Measurements from ENCODE around the gene ITPR1.

ITPR1 gene

GRCh38 chr3:4745235-4745610 is 252.1 kb downstream of the ITPR1 start:
- DNase-seq (ENCODE audit: insufficient read length, low spot score) (no peak), FAIRE-seq (no peak)
- no peak for TF ChIP-seq CTCF (IDR thresholded peaks at IDR 0.05; ENCODE audit: insufficient read depth, missing control alignments)

DNA sequence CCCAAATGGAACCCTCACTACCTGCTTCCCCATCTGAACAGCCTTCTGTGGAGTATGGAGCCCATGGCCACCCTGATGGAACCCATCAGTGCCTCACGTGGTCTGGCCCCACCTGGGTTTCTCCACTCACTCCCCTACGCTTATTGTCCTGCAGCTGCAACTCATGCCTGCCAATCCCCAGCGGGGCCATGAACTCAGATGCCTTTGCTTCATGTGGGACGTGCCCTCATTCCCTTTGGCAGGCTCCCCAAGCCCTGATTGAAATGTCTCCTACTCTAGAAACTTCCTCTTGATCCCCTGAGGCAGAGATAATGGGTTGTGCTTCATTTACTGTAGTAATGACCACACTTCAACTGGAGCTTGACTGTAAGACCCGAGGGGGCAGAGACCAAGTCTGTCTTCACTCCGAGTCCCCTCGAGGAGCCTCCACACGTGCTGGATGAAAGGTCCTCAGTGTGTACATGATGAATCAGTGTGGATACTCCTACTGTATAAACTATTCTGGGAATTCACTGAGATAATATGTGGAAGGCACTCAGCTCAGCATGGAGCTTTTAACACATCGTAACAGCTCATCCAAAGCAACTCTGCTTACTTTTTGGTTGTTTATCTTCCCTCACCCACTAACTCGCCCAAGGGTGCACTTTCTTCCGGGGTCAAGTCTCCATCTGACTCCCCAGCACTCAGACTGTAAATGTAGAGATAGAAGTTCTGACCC is 253.3 kb downstream of the ITPR1 start:
- no peak for TF ChIP-seq CTCF (IDR thresholded peaks at IDR 0.05; ENCODE audit: insufficient read depth, missing control alignments)
- FAIRE-seq = no peak

DNA sequence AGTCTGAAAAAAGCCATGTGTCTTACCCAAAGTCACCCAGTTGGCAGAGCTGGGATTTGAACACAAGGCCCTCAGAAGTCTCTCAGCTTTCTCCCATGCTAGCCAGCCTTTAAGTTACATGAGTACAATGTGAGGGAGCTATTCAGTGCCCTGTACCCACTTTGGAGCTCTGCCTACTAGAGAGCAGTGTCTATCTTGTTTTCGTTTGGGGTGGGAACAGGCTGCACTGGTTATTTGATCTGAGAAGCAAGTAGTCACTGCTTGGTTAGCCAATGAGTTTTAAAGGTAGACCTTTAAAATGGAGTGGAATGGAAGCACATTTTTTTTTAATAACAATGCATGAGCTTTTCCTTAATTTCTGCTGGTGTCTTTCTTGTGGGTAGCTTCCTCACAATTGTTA is 255.0 kb downstream of the ITPR1 start:
- FAIRE-seq (no peak), DNase-seq (ENCODE audit: insufficient read length, low spot score) (no peak)
- TF ChIP-seq CTCF (IDR thresholded peaks at IDR 0.05; ENCODE audit: insufficient read depth, missing control alignments) = no peak

More for the DNA sequence above, 253.3 kb downstream of the ITPR1 start:
- no peak for DNase-seq (ENCODE audit: insufficient read length, low spot score)

- DNase-seq (ENCODE audit: insufficient read length, low spot score) = no peak
- no peak for FAIRE-seq
- TF ChIP-seq CTCF (IDR thresholded peaks at IDR 0.05; ENCODE audit: insufficient read depth, missing control alignments) = no peak
These were observed 255.7 kb downstream of the ITPR1 start for GRCh38 chr3:4748701-4749378.

- DNase-seq (ENCODE audit: insufficient read length, low spot score) (no peak), FAIRE-seq (no peak)
- TF ChIP-seq CTCF (IDR thresholded peaks at IDR 0.05; ENCODE audit: insufficient read depth, missing control alignments) = no peak
These were observed 256.4 kb downstream of the ITPR1 start for GRCh38 chr3:4749567-4750002.

DNA sequence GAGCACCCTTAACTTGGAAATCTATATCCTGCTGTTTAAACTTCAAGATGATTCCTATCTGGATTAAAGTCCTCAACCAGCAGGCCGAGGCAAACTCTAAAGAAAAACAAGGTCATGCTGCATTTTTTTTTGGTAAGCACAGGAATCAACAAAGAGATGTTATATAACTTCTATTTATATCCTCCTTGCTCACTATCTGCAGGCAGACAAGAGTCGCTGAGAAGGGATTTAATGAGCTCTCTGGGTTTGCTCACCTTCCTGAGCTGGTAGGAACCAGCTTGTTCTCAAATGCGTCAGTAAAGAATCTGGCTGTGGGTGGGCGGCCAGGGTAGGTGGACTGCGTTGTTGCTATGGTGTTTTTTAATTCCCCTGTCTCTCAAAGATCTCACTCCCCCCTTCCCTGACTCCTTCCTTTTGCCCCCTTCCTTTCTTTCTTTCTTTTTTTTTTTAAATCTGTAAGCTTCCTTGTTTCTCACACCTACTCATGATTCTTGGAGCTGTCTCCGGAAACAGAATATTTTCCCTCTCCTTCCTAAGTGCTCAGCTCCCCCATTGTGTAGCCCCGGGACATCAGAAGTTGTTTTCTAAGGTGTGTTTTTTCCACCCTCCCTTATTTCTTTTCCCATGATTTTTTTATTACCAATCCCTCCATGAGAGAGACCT is 257.3 kb downstream of the ITPR1 start:
- FAIRE-seq (no peak), DNase-seq (ENCODE audit: insufficient read length, low spot score) (no peak)
- TF ChIP-seq CTCF (IDR thresholded peaks at IDR 0.05; ENCODE audit: insufficient read depth, missing control alignments) = no peak

All from D721Med (cell line).